GM19372 (cell line): ENCODE data around the gene PRKCZ.

Experiments
- ATAC-seq: cut with Tn5 transposase; IDR thresholded peaks from one replicate; pipeline ENCODE4 v1.9.1; 2021; ENCODE audit warnings: mild to moderate bottlenecking, low read depth, moderate library complexity; ENCODE audit not compliant: unreplicated experiment

PRKCZ gene

DNA sequence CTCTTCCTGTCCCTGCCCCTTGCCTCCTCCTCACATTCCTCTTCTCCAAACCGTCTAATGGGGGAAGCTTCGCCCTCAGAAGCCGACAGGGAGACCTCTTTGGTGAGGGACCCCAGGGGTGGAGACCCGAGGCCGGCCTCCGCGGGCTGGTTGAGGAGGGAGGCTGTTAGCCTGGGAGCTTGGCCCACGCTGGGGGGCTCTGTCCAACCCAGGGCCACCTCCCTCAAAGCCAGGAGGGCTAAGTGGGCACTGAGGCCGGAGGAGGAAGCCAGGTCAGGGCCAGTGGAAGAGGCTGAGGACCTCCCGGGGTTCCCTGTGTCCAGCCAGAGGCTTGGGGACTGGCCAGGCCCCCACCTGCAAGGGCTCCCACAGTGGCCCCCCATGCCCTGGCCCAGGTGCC, 25.8 kb upstream of the PRKCZ start:
- ATAC-seq: no peak

GRCh38 chr1:2024887-2025286, 25.3 kb upstream of the PRKCZ start:
- ATAC-seq: no peak

DNA sequence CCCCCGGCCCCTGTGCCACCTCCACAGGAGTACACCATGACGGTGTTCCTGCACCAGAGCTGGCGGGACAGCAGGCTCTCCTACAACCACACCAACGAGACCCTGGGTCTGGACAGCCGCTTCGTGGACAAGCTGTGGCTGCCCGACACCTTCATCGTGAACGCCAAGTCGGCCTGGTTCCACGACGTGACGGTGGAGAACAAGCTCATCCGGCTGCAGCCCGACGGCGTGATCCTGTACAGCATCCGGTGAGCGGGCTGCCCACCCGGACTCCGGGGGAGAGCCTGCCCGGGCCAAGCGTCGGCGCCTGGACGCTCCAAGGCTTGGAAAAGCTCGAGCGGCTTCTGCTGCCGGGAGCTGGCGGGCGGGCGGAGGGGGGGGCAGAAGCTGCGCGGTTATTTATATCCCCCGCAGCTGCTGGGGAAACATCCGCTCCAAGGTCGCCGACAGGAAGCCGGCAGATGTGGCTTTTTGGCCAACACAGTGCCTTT, 24.7 kb upstream of the PRKCZ start:
- ATAC-seq: no peak

DNA sequence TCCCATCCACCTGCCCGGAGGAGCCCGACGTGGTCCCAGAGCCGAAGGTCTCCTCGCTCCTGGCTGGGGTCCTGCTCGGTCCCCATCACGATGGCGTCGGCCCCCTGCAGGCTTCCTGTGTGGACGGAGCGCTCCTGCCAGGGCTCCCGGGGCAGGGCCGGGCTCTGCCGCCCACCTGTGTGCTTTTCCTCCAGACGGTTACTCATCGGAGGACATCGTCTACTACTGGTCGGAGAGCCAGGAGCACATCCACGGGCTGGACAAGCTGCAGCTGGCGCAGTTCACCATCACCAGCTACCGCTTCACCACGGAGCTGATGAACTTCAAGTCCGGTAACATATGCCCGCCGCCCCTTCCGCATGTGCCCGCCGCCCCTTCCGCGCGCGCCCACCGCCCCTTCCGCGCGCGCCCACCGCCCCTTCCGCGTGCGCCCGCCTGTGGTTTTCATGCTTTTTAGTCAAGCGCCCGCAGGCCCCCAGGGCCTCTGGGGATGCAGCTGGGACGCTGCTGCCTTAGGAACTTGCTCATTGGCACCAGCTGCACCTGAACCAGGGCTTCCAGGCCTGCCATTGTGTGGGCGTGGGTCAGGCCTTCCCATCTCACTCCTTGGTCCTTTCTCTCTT, 22.1 kb upstream of the PRKCZ start:
- ATAC-seq: no peak

DNA sequence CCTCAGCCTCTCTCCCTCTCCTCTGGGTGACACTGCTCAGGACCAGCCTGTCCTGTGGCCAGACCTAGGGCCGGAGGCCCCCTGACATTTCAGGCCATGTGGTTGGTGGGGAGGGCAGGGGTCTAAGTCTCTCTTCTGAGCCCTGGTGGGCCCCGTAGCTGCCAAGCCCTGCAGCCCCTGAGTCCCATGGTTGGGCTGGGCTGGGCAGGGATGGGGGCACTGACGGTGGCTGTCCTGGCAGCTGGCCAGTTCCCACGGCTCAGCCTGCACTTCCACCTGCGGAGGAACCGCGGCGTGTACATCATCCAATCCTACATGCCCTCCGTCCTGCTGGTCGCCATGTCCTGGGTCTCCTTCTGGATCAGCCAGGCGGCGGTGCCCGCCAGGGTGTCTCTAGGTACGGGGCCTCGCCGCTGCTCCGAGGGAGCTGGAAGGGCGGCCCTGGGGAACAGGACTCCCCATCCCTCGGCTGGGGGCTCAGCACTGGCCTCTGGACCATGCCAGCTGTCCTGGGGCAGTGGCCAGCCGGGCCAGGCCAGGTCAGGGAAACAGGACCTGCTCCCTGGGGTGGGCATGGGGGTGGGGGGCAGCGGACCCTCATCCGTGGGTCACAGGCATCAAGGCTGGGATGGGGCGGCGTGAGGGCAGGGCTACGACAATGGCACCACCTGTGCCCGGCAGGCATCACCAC, 21.2 kb upstream of the PRKCZ start:
- no peak for ATAC-seq

- no peak for ATAC-seq
Measured at GRCh38 chr1:2029561-2029960, 20.6 kb upstream of the PRKCZ start.

DNA sequence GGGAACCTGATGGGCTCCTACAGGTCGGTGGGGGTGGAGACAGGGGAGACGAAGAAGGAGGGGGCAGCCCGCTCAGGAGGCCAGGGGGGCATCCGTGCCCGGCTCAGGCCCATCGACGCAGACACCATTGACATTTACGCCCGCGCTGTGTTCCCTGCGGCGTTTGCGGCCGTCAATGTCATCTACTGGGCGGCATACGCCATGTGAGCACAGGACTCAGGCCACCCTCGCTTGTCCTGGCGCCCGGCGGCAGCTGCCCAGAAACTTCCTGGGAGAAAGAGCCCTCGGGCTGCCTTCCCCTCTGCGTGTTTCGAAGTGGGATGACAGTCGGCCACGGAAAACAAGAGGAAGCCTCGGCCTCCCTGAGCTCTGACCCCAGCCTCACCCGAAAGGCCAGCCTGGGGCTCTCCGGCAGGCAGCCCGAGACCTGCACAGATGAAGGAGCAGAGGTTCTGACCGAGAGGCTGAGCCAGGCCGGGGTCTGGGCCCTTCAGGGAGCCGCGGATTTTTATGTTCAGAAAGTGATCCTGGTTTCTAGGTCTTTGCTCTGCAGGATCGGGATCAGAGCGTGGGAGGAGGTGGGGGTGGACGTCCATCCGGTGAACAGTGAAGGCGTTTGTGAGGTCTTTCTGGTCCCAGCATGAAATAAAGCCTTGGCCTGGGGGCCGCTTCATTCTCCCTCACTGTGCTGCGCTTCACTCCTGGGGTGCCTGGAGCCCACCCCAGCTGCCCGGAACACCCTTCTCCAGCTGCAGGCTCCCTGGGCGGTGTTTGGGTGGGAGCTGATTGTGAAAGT, 19.9 kb upstream of the PRKCZ start:
- no peak for ATAC-seq

GRCh38 chr1:2031546-2032540, 18.4 kb upstream of the PRKCZ start:
- ATAC-seq: no peak

DNA sequence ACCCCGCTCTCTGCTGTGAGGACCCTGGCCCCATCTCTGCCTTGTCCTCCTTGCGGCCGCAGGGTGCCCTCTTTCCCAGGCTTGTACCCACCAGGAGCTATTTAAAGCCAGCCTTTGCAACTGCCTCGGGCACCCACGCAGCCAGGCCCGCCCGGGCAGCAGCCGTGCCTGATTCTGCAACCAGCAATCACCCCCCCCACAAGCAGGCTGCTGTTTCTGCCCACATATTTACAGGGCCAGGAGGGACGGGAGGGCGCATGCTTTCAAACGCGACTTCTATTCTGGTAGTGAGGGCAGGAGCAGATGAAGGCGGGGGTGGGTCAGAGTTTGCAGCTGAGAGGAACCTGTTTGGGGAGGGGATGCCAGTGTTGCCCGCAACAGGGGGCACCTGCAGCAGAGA, 17.5 kb upstream of the PRKCZ start:
- no peak for ATAC-seq

GRCh38 chr1:2033165-2033564, 17.0 kb upstream of the PRKCZ start:
- ATAC-seq: no peak

DNA sequence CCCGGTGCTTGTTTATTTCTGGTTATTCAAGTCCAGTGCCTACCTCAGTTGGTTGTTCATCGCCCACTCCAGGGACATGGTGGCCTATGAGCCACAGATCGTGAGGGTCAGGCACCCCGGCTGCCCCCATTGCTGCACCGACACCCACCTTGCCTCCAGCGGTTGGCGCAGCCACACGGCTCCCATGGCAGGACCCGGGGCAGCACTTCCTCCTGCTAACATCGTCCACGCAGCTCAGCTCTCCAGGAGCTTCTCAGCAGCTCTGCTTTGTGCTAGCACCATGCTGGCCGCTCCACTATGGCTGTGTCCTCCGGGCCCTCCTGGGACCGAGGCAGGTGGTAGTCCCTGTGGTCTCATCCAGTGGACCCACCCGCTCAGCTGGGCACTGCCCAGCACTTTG, 13.9 kb upstream of the PRKCZ start:
- ATAC-seq: no peak

DNA sequence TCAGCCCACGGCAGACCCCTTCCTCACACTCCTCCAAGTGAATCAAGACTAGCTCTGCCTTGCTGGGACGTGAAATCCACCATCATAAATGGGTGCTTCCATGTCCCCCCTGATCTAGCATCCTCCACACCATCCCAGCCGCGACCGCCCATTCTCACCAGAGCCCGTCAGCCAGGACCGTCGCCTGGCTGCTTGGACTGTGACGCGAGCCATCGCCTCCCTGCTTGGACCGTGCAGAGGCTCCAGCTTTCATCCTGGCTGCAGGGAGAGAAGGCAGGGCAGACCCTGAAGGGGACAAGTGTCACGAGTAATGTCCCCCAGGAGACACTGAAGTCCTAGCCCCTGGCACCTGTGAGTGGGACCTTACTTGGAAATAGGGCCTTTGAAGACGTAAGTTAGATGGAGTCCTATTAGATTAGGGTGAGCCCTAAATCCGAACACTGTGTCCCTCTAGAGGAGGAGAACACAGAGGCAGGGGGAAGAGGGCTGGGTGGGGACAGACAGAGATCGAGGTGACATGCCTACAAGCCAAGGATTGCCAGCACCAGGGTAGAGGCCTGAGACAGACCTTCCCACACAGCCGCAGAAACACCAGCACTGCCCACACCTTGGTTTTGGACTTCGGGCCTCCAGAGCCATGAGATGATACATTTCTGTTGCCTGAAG, 12.8 kb upstream of the PRKCZ start:
- no peak for ATAC-seq

DNA sequence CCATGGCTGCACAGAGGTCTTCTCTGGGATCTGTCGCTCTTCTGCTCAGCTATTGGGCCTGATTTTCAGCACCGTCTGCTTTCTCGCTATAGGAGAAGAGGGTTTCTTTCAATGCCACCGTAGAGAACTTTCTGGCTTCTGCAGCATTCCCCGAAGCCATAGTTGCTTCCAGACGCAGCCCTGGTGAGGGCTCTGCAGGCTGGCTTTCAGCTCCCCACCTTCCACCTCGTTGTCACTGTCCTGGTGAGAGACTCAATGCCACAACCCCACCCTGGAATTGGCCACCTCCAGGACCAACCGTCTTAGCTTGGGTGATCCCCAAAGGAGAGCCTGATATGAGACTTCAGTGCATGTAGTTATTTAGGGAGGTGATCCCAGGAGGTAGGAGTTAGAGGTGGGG, 12.0 kb upstream of the PRKCZ start:
- no peak for ATAC-seq

- no peak for ATAC-seq
Measured at GRCh38 chr1:2039251-2039650, 11.0 kb upstream of the PRKCZ start.

GRCh38 chr1:2041305-2041704, 8.9 kb upstream of the PRKCZ start:
- ATAC-seq: no peak

- no peak for ATAC-seq
Measured at GRCh38 chr1:2041887-2042286, 8.3 kb upstream of the PRKCZ start.

GRCh38 chr1:2042830-2043773, 7.1 kb upstream of the PRKCZ start:
- no peak for ATAC-seq

GRCh38 chr1:2043886-2044285, 6.3 kb upstream of the PRKCZ start:
- ATAC-seq: no peak
